Right lobe of liver (tissue), 4 donors: ENCODE data around the gene ANKLE1.

Source experiments
- CTCF ChIP-seq, 4 donors: fragments of 200-600 bp in 3 of 4; fragments of 450-650 bp in 1 of 4; IDR thresholded peaks; one replicate each; pipeline versions ENCODE4 v1.5.1 to v1.8.0; 2016 to 2022; ENCODE audit warnings: antibody characterized with exemption in 4 of 4, mild to moderate bottlenecking in 2 of 4
- POLR2A ChIP-seq: fragments of 450-650 bp; IDR thresholded peaks from one replicate; pipeline ENCODE4 v1.6.1; 2017; ENCODE audit warnings: antibody characterized with exemption, mild to moderate bottlenecking
- donor health status: DM: no; HTN: no; CAD: no.
- donor health status: DM: no; HTN: no; CAD: no.
- donor health status: DM: no; HTN: yes; CAD: no.

- TF ChIP-seq CTCF (IDR thresholded peaks at IDR 0.05) (no peak), POLR2A (peak; percentile 42)
Measured at GRCh38 chr19:17334414-17335409, 53.0 kb downstream of the ANKLE1 start, which contains the start of gene ANO8.
